AG09309 (cell line): ENCODE measurements around the gene PAX3.

ENCODE experiments used
- DNase-seq: peaks from one replicate; pipeline ENCODE4 v3.0.0-alpha.2; 2010; ENCODE audit warnings: low read depth
- H3K4me3 ChIP-seq: 2 replicates; pipeline ENCODE4 v1.5.1; 2011; ENCODE audit warnings: mild to moderate bottlenecking, low read depth, low read length, moderate library complexity; ENCODE audit not compliant: control insufficient read depth
- TF ChIP-seq, protein P1 (sequence below): IDR thresholded peaks from 2 replicates; pipeline ENCODE4 v1.5.1; 2011; ENCODE audit warnings: mild to moderate bottlenecking, low read depth, low read length, inconsistent platforms; ENCODE audit not compliant: insufficient read depth, control insufficient read depth; ENCODE audit errors: missing control alignments

PAX3 gene

DNA sequence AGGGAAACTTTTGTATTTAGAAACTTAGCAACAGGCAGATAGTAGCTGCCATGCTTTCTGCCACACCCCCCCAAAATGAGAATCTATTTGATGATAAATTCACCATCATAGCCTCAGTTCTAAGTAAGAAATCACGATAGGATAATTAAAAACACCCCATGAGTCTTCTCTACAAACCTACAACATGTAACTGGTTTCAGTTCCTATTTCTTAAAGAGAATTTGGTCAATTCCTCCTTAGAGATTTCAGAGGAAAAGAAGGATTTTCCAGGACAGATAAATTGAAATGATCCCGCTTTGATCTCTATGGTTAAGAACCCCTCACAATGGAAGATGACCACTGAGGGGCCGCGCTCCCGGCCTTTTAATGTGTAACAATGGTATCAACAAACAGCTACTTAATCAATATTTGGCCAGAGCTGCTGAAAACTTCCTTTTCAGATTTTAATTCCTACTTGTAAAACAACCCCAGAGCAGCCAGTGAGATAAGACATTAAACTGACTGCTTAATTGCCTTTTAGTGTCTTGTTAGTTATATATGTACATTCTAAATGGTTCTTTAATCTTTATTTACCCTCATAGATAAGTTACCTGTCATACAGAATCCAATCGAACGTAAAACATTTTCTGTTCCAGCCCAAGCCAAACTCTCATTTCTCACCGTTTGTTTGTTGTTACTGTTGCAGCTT lies 10.1 kb downstream of the PAX3 start:
- no peak overlapping the region for H3K4me3 ChIP-seq
- TF ChIP-seq, protein P1, sequence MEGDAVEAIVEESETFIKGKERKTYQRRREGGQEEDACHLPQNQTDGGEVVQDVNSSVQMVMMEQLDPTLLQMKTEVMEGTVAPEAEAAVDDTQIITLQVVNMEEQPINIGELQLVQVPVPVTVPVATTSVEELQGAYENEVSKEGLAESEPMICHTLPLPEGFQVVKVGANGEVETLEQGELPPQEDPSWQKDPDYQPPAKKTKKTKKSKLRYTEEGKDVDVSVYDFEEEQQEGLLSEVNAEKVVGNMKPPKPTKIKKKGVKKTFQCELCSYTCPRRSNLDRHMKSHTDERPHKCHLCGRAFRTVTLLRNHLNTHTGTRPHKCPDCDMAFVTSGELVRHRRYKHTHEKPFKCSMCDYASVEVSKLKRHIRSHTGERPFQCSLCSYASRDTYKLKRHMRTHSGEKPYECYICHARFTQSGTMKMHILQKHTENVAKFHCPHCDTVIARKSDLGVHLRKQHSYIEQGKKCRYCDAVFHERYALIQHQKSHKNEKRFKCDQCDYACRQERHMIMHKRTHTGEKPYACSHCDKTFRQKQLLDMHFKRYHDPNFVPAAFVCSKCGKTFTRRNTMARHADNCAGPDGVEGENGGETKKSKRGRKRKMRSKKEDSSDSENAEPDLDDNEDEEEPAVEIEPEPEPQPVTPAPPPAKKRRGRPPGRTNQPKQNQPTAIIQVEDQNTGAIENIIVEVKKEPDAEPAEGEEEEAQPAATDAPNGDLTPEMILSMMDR, result no peak
- DNase-seq, result no peak

DNA sequence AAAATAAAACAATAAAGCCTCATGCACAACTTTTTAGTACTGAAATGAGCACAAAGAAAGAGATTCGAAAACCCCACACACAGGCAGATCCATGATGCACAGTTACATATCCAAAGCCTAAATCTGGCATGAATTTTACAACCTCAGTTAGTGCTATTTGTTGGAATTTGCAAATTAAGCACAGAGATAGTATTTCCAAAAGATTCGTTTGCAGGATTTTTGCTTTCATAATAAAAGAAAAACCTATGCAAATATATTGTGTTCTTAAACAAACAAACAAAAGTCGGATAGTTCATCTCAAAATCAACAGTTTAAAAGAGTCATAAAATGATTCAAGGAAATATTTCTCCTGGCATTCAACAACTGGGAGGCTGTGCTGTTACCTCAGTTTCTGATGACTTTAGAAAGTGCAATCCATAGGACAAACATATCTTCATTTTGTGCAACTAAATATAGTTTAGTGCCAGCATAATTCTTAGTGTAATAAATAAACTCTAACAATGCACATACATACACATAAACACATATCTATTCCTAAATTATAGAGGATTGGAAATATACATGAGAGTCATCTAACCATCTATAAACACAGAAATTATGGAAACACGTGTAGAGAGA lies 10.8 kb downstream of the PAX3 start:
- no peak for DNase-seq
- TF ChIP-seq, protein P1, result no peak

DNA sequence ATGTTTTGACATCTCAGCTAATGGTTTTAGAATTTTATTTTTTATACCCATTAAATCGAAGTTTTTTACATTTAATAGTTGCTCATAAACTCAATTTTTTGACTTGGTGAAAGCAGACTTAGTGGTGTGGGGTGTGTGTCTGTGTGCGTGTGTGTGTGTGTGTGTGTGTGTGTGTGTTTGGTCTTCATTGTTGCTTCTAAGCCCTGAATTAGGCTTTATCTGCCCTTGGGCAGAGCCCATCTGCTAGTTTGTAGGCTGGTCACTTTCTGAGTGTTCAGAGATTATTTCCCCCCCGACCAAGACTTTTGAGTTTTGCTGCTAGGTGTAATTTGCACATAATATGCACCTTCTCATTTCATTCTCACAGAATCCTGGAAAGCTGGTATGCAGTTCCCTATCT lies 14.3 kb downstream of the PAX3 start:
- TF ChIP-seq, protein P1, result no peak
- no peak for DNase-seq
- H3K4me3 ChIP-seq, result no peak overlapping the region

More for the DNA sequence above, 10.8 kb downstream of the PAX3 start:
- no peak overlapping the region for H3K4me3 ChIP-seq

DNA sequence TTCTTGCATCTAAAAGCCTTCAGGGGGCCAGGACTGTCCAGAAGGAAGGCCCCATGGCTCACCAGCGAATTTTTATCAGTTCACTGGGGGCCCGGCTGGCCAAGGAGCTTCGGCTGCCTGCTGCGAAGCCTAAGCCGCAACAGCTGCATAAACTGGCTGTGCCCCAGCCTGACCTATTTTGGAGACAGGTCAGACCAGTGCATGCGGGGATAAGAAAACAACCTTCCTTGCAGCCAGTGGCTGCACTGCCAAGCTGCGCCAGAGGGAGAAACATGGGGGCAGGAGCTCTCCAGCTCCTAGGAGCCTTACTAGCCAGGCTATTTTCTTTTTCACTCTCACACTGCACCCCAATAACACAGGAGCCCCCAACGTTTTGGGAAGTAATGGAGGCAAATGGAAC lies 15.2 kb downstream of the PAX3 start:
- no peak overlapping the region for H3K4me3 ChIP-seq
- TF ChIP-seq, protein P1, result no peak
- no peak for DNase-seq

DNA sequence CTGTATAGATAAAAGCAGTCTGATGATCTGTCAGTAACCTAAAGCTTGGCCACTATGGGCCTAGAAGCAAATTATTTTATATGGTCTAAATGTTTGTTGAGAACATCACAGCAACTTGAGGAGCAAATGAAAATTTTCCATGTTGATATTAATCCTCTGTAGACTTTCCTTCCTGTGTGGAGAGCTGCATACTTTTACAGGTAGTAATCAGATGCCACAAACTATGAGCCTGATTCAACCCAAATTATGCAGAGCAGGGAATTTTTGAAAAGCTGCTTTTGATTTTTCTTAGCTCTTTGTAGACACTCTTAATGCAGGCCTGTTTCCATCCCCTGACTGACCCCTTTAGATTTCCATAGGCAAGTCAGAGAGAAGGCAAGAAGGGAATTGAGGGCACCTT lies 17.3 kb downstream of the PAX3 start:
- DNase-seq, result no peak
- H3K4me3 ChIP-seq, result no peak overlapping the region
- TF ChIP-seq, protein P1, result no peak

DNA sequence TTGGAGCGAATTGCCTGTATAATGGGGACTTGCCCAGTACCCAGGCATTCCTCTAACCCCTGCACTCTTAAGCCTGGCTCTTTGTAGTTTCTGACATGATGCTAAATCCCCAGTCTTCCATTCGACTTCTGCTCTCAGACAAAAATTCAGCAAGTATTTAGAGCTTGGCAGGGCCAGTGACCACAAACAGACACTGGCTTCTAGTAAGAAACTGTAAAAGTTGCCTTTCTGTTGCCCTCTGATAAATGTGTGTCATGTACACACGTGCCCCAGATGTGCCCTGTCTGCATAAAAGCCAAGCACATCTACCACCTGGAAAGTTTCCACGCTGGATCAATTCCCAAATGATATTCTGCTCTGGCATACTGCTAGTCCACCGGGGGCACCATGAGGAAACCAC lies 18.0 kb downstream of the PAX3 start:
- TF ChIP-seq, protein P1, result no peak
- DNase-seq, result no peak
- H3K4me3 ChIP-seq, result no peak overlapping the region
